Vagina (tissue), 2 donors: Measurements from ENCODE around the gene SCGB3A2. TPM values are rescaled to one million over a fixed set of nuclear protein-coding genes. Genes with fewer than 3 reads are reported as not detected.

Experiments used
- DNase-seq, 2 donors: peaks; one replicate each; pipeline ENCODE4 v3.0.0-alpha.2; 2017; ENCODE audit errors: extremely low spot score in 2 of 2
- H3K27ac ChIP-seq: fragments of 200-600 bp; sonication (generic); one replicate; pipeline ENCODE4 v1.5.1; 2019
- H3K27me3 ChIP-seq: fragments of 200-600 bp; sonication (generic); one replicate; pipeline ENCODE4 v1.5.1; 2019
- H3K36me3 ChIP-seq, 2 donors: fragments of 200-600 bp; sonication (generic); one replicate each; pipeline ENCODE4 v1.5.1; 2017 to 2019
- H3K4me1 ChIP-seq: fragments of 200-600 bp; sonication (generic); one replicate; pipeline ENCODE4 v1.5.1; 2019
- H3K4me3 ChIP-seq, 2 donors: fragments of 200-600 bp; sonication (generic); 1 replicate in 1 of 2; 2 replicates in 1 of 2; pipeline ENCODE4 v1.5.1; 2016 to 2019
- H3K9me3 ChIP-seq: fragments of 200-600 bp; sonication (generic); one replicate; pipeline ENCODE4 v1.5.1; 2019
- POLR2A ChIP-seq, 2 donors: fragments of 450-650 bp; IDR thresholded peaks; one replicate each; pipeline ENCODE4 v1.6.1; 2017; ENCODE audit warnings: antibody characterized with exemption in 2 of 2, mild to moderate bottlenecking in 2 of 2, moderate library complexity in 2 of 2
- POLR2AphosphoS5 ChIP-seq, 2 donors: sonication (generic); formaldehyde crosslinking; IDR thresholded peaks; one replicate each; pipeline ENCODE4 v1.9.0; 2017; ENCODE audit warnings: antibody characterized with exemption in 2 of 2, mild to moderate bottlenecking in 2 of 2, low read depth in 1 of 2; ENCODE audit not compliant: insufficient read depth in 1 of 2
- intact Hi-C: fragments of 100-400 bp; cut with DNase I; formaldehyde crosslinking; loops from one replicate; pipeline ENCODE4 v1.15.1; 2023
- total RNA-seq: library from RNA; depleted of rRNA; stranded (reverse); fragments of >200 nt; gene quantifications from one replicate; pipeline ENCODE4 v1.2.3, GENCODE V29; 2016
- TF ChIP-seq, protein P1 (sequence below), 3 experiments: fragments of 450-650 bp in 2 of 3; fragments of 200-600 bp in 1 of 3; sonication (generic) in 1 of 3; IDR thresholded peaks; one replicate each; pipeline ENCODE4 v1.5.1; 2017 to 2019; ENCODE audit warnings: antibody characterized with exemption in 3 of 3, mild to moderate bottlenecking in 2 of 3, moderate library complexity in 2 of 3

Gene SCGB3A2
- total RNA-seq, 1 donor from 2014 or later: not detected

DNA sequence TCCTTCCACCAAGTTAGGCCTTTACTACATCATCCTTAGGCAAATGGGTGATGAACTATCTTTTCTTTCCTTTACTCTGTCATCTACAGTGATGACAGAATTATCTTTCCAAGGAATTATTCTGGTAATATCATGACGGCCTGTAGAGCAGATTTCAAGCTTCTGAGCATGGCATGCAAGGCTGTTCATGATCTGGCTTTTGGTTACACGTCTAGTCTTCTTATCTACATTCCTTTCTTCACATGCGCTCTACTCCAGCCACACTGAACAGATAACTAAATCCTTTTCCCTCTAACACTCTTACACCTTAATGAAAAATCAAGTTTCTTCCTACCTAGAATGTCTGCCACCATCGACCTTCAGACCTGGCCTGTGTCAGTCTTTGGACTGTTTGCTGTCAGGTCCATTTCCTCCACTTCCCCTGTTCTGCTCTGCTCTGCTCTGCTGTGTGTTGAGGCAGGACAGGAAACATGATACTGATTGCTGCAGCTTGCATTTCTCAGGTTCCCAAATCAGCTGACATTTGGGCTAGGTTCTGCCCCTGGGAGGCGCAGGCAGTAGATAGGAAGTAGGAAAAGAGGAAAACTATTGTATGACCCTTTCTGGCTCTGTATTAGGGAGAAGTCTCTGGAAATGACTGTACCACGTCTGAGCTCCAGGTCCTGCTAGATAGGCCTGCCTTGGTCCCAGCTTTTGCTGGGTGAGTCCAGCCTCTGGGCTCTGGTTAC lies 4.2 kb downstream of the SCGB3A2 start:
- Histone ChIP-seq H3K36me3 (no peaks in the 10 kb centered on the region), H3K9me3 (no peaks in the 10 kb centered on the region), H3K4me3 (no peak overlapping the region), H3K27me3 (no peaks in the 10 kb centered on the region), H3K4me1 (no peaks in the 10 kb centered on the region), H3K27ac (no peak overlapping the region)
- intact Hi-C loops: no loop called here
- TF ChIP-seq, protein P1, sequence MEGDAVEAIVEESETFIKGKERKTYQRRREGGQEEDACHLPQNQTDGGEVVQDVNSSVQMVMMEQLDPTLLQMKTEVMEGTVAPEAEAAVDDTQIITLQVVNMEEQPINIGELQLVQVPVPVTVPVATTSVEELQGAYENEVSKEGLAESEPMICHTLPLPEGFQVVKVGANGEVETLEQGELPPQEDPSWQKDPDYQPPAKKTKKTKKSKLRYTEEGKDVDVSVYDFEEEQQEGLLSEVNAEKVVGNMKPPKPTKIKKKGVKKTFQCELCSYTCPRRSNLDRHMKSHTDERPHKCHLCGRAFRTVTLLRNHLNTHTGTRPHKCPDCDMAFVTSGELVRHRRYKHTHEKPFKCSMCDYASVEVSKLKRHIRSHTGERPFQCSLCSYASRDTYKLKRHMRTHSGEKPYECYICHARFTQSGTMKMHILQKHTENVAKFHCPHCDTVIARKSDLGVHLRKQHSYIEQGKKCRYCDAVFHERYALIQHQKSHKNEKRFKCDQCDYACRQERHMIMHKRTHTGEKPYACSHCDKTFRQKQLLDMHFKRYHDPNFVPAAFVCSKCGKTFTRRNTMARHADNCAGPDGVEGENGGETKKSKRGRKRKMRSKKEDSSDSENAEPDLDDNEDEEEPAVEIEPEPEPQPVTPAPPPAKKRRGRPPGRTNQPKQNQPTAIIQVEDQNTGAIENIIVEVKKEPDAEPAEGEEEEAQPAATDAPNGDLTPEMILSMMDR (IDR thresholded peaks at IDR 0.05): no peak
- TF ChIP-seq POLR2AphosphoS5 (IDR thresholded peaks at IDR 0.05; ENCODE audit: insufficient read depth in 1 of 2, low read depth in 1 of 2) (no peak), POLR2A (IDR thresholded peaks at IDR 0.05) (no peak)
- no peak for DNase-seq

DNA sequence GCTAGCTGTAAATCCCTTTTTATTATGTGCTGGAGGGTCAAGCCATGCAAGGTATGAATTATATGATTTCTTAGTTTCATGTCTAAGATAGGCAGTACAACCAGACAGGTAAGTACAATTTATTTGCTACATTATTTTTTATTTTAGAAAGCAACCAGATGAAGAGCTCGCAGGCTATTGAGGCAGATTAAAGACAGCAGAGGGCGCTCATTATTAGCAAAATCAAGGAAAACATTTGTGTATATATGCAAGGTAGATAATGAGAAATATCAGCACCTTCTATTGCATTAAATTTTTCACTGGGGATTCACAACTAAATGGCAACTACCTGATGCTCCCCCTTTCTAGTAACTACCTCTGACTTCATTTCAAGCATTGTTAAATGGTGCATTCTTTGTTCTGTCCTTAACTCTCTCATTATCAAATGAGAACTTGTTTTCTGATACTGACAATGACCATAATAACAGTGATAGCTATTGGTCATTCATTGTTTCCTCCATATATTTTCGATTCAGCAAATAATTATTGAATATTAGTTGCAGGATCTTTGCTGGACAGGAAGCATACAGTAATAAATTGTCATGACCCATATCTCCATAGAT lies 8.6 kb downstream of the SCGB3A2 start:
- no peak for DNase-seq
- H3K27me3 ChIP-seq: no peaks in the 10 kb centered on the region
- H3K27ac ChIP-seq: no peak overlapping the region
- no peaks in the 10 kb centered on the region for H3K4me1 ChIP-seq
- intact Hi-C loops: no loop called here
- no peaks in the 10 kb centered on the region for H3K36me3 ChIP-seq
- TF ChIP-seq POLR2AphosphoS5 (IDR thresholded peaks at IDR 0.05; ENCODE audit: insufficient read depth in 1 of 2, low read depth in 1 of 2) (peak in 1 of 2 donors; percentile 21), POLR2A (IDR thresholded peaks at IDR 0.05) (no peak)
- TF ChIP-seq, protein P1 (IDR thresholded peaks at IDR 0.05): peak in 2 of 3 experiments; percentile 3 to 30
- no peak overlapping the region for H3K4me3 ChIP-seq
- H3K9me3 ChIP-seq: no peaks in the 10 kb centered on the region

DNA sequence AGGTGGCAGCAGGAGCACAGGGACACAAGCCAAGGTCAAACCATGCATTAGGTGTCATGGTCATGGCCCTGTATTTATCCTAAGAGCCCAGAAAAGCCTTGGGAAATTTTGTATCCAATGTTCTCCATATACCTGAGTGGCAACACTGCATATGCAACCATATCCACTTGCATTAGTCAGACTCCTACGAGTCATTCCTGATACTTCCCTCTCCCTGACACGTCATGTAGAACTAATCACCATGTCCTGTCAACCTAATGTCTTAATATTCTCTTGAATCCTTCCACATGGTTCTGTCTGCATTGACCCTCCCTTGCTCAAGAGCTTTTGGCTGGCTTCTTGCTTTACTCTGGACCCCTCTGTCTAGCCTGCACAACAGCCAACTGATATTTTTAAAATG lies 9.4 kb downstream of the SCGB3A2 start:
- TF ChIP-seq POLR2A (IDR thresholded peaks at IDR 0.05) (no peak), POLR2AphosphoS5 (IDR thresholded peaks at IDR 0.05; ENCODE audit: insufficient read depth in 1 of 2, low read depth in 1 of 2) (peak in 1 of 2 donors; percentile 36)
- H3K9me3 ChIP-seq: no peaks in the 10 kb centered on the region
- H3K27ac ChIP-seq: no peak overlapping the region
- no peak overlapping the region for H3K4me3 ChIP-seq
- no peaks in the 10 kb centered on the region for H3K27me3 ChIP-seq
- no peak for DNase-seq
- no peaks in the 10 kb centered on the region for H3K36me3 ChIP-seq
- no peaks in the 10 kb centered on the region for H3K4me1 ChIP-seq
- intact Hi-C loops: no loop called here

DNA sequence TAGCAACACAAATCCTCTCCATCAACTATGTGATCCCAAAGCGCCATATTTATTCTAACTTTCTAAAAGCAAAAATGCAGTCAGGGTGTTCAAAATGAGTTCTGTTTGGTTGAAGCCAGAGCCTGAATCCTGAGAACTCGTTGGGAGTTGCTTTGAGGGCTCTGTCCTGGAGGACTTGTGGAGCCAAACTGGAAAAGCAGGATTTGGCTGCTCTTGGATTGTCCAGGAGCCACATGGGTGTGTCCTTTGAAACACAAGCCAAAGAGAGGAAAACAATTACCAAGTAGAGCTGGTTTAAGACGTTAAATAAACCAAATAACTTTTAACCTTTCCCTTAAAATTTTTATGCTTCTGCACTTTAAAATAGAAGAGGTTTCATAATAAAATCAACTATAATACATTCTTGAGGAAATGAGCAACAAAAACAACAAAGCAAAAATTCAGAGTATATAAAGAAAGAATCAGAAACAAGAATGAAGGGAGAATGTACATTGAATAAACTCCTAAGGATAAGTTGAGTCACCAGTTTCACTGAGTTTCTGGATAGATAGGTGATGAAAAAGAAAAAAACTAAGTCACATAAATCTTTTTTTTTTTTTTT lies 14.3 kb downstream of the SCGB3A2 start:
- peak overlapping the region; percentile 13 for H3K27ac ChIP-seq

DNA sequence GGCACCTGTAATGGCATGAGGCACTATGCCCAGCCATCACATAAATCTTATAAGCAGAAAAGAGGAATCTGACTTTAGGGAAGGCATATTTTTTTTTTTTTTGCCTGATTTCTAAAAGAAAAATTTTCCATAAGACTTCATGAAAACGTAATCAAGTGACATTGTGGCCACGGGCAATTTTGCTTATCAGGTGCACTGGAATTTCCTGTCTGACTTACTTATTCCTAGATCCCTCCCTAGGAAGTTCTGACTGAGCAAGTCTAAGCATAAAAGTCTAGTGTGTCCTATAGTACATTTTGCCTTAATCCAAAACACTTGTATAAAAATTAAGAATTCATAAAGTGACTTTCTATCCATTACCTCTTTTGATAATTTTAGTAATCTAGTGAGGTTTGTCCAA lies 15.3 kb downstream of the SCGB3A2 start:
- no peak overlapping the region for H3K4me3 ChIP-seq
- H3K9me3 ChIP-seq: no peaks in the 10 kb centered on the region
- H3K27ac ChIP-seq: peak overlapping the region; percentile 13
- peaks cover 7% of the 10 kb centered on the region for H3K4me1 ChIP-seq
- DNase-seq: no peak
- intact Hi-C loops: no loop called here
- no peaks in the 10 kb centered on the region for H3K27me3 ChIP-seq
- no peaks in the 10 kb centered on the region for H3K36me3 ChIP-seq
- TF ChIP-seq, protein P1 (IDR thresholded peaks at IDR 0.05): no peak
- TF ChIP-seq POLR2AphosphoS5 (IDR thresholded peaks at IDR 0.05; ENCODE audit: insufficient read depth in 1 of 2, low read depth in 1 of 2): no peak
- no peak for TF ChIP-seq POLR2A (IDR thresholded peaks at IDR 0.05)

More for the DNA sequence above, 14.3 kb downstream of the SCGB3A2 start:
- no peak for DNase-seq
- no peak overlapping the region for H3K4me3 ChIP-seq
- intact Hi-C loops: no loop called here
- peaks cover 7% of the 10 kb centered on the region for H3K4me1 ChIP-seq
- H3K36me3 ChIP-seq: no peaks in the 10 kb centered on the region
- H3K27me3 ChIP-seq: no peaks in the 10 kb centered on the region
- H3K9me3 ChIP-seq: no peaks in the 10 kb centered on the region
- TF ChIP-seq POLR2AphosphoS5 (IDR thresholded peaks at IDR 0.05; ENCODE audit: insufficient read depth in 1 of 2, low read depth in 1 of 2): peak in 1 of 2 donors; percentile 73
- TF ChIP-seq, protein P1 (IDR thresholded peaks at IDR 0.05): no peak
